ENCODE results near the gene ZNF428. TPM values are rescaled to one million over a fixed set of nuclear protein-coding genes. Genes with fewer than 3 reads are reported as not detected.

ZNF428 gene
- total RNA-seq, 1 donor from 2014 or later, result 53.4 TPM

DNA sequence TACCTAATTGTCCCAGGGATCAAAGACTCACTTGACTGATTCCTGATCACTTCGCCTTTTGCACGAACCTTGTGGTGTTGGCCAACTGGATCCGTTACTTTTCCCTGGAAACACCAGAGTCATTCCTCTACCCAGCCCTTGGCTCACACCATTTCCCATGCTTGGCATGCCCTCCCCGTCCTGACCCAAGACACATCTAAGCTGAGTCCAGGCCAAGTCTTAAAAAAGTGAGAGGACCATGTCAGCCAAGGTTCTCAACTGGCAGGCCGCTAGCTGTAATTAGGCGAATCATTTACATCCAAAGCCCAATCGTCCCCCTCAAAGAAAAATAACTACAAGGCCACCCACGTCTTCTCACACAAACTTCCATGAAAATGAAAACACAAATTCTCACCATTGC, 39.1 kb upstream of the ZNF428 start:
- peaks cover 64% of the 10 kb centered on the region for H3K36me3 ChIP-seq (ENCODE audit: insufficient read depth, low read length)
- no peaks in the 10 kb centered on the region for H3K9me3 Mint-ChIP-seq (ENCODE audit: unreplicated experiment)
- FAIRE-seq, result no peak

DNA sequence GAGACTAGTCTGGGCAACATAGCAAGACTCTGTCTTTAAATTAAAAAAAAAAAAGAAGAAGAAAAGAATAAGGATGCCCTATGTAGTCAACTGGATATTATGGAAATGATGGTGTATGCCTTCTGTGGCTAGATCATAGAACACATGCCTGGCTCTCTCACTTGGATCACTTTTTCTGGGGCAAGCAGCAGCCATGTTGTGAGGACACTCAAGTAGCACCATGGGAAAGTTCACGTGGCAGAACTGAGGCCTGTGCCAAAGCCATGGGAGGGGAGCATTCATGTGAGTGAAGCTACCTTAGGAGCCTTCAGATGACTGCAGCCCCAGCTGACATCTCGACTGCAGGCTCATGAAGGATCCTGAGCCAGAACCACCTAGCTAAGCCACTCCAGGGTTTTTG, 38.6 kb upstream of the ZNF428 start:
- Histone ChIP-seq H3K9me3 (ENCODE audit: insufficient read depth, low read depth, low read length) (no peaks in the 10 kb centered on the region), H3K27me3 (ENCODE audit: insufficient read depth, low read length) (no peaks in the 10 kb centered on the region), H3K4me3 (ENCODE audit: insufficient read depth, low read depth, low read length) (no peak overlapping the region), H3K27ac (ENCODE audit: low read depth, low read length) (no peak overlapping the region), H3K79me2 (ENCODE audit: insufficient read depth, low read length) (peaks cover 55% of the 10 kb centered on the region), H3K4me1 (ENCODE audit: insufficient read depth, low read length) (no peaks in the 10 kb centered on the region), H3K4me2 (ENCODE audit: low read length) (no peak overlapping the region), H4K20me1 (ENCODE audit: insufficient read depth, low read length) (peaks cover 83% of the 10 kb centered on the region), H3K9ac (ENCODE audit: low read length) (no peak overlapping the region), H2AFZ (ENCODE audit: low read depth, low read length) (no peak overlapping the region), H3K36me3 (ENCODE audit: insufficient read depth, low read length) (peaks cover 64% of the 10 kb centered on the region)
- TF ChIP-seq EZH2 (IDR thresholded peaks at IDR 0.05; ENCODE audit: insufficient read depth, low read length), result no peak
- TF ChIP-seq, protein P1, sequence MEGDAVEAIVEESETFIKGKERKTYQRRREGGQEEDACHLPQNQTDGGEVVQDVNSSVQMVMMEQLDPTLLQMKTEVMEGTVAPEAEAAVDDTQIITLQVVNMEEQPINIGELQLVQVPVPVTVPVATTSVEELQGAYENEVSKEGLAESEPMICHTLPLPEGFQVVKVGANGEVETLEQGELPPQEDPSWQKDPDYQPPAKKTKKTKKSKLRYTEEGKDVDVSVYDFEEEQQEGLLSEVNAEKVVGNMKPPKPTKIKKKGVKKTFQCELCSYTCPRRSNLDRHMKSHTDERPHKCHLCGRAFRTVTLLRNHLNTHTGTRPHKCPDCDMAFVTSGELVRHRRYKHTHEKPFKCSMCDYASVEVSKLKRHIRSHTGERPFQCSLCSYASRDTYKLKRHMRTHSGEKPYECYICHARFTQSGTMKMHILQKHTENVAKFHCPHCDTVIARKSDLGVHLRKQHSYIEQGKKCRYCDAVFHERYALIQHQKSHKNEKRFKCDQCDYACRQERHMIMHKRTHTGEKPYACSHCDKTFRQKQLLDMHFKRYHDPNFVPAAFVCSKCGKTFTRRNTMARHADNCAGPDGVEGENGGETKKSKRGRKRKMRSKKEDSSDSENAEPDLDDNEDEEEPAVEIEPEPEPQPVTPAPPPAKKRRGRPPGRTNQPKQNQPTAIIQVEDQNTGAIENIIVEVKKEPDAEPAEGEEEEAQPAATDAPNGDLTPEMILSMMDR (IDR thresholded peaks at IDR 0.05; ENCODE audit: insufficient read depth, low read depth, low read length), result no peak
- no peak overlapping the region for H3K4me3 Mint-ChIP-seq (ENCODE audit: unreplicated experiment)
- H3K36me3 Mint-ChIP-seq (ENCODE audit: low read depth, unreplicated experiment), result peaks cover 36% of the 10 kb centered on the region
- H3K27ac Mint-ChIP-seq (ENCODE audit: unreplicated experiment), result no peak overlapping the region
- FAIRE-seq (no peak), DNase-seq (ENCODE audit: low read depth) (no peak)
- no peaks in the 10 kb centered on the region for H3K9me3 Mint-ChIP-seq (ENCODE audit: unreplicated experiment)
- no peaks in the 10 kb centered on the region for H3K27me3 Mint-ChIP-seq (ENCODE audit: low read depth, unreplicated experiment)
- no peaks in the 10 kb centered on the region for H3K4me1 Mint-ChIP-seq (ENCODE audit: low read depth, unreplicated experiment)

More for the DNA sequence above, 39.1 kb upstream of the ZNF428 start:
- H4K20me1 ChIP-seq (ENCODE audit: insufficient read depth, low read length), result peaks cover 83% of the 10 kb centered on the region
- peaks cover 36% of the 10 kb centered on the region for H3K36me3 Mint-ChIP-seq (ENCODE audit: low read depth, unreplicated experiment)
- no peaks in the 10 kb centered on the region for H3K27me3 Mint-ChIP-seq (ENCODE audit: low read depth, unreplicated experiment)
- H3K4me1 ChIP-seq (ENCODE audit: insufficient read depth, low read length), result no peaks in the 10 kb centered on the region
- no peak overlapping the region for H3K4me3 Mint-ChIP-seq (ENCODE audit: unreplicated experiment)
- H3K4me3 ChIP-seq (ENCODE audit: insufficient read depth, low read depth, low read length), result no peak overlapping the region
- no peaks in the 10 kb centered on the region for H3K27me3 ChIP-seq (ENCODE audit: insufficient read depth, low read length)
- TF ChIP-seq, protein P1 (IDR thresholded peaks at IDR 0.05; ENCODE audit: insufficient read depth, low read depth, low read length), result no peak
- no peak for TF ChIP-seq EZH2 (IDR thresholded peaks at IDR 0.05; ENCODE audit: insufficient read depth, low read length)
- H3K79me2 ChIP-seq (ENCODE audit: insufficient read depth, low read length), result peaks cover 58% of the 10 kb centered on the region
- no peak overlapping the region for H3K4me2 ChIP-seq (ENCODE audit: low read length)
- no peak overlapping the region for H3K27ac ChIP-seq (ENCODE audit: low read depth, low read length)
- H3K27ac Mint-ChIP-seq (ENCODE audit: unreplicated experiment), result no peak overlapping the region
- no peaks in the 10 kb centered on the region for H3K9me3 ChIP-seq (ENCODE audit: insufficient read depth, low read depth, low read length)
- no peak overlapping the region for H3K9ac ChIP-seq (ENCODE audit: low read length)
- H2AFZ ChIP-seq (ENCODE audit: low read depth, low read length), result no peak overlapping the region
- H3K4me1 Mint-ChIP-seq (ENCODE audit: low read depth, unreplicated experiment), result no peaks in the 10 kb centered on the region
- no peak for DNase-seq (ENCODE audit: low read depth)

DNA sequence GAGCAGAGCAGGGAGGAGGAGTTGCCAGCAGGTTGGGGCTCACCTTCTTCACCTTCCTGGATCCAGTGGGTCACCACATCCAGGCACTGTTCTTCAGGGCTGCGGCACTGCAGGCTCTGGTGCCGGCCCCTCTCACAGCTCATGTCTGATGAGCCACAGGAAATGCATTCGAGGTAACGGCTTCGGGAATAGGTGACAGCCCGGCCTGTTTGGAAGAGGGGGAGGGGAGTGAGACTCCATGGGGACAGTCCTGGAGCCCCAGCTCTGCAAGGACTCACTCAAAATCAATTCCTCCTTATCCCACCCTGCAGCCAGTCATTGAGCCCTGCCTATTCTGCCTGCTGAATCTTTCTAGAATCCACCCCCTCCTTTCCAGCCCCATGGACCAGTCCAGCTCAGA, 37.0 kb upstream of the ZNF428 start:
- no peak overlapping the region for H3K4me3 ChIP-seq (ENCODE audit: insufficient read depth, low read depth, low read length)
- H3K79me2 ChIP-seq (ENCODE audit: insufficient read depth, low read length), result peaks cover 45% of the 10 kb centered on the region
- H3K27me3 ChIP-seq (ENCODE audit: insufficient read depth, low read length), result no peaks in the 10 kb centered on the region
- H3K4me3 Mint-ChIP-seq (ENCODE audit: unreplicated experiment), result no peak overlapping the region
- no peak for TF ChIP-seq EZH2 (IDR thresholded peaks at IDR 0.05; ENCODE audit: insufficient read depth, low read length)
- TF ChIP-seq, protein P1 (IDR thresholded peaks at IDR 0.05; ENCODE audit: insufficient read depth, low read depth, low read length), result no peak
- peaks cover 34% of the 10 kb centered on the region for H3K36me3 Mint-ChIP-seq (ENCODE audit: low read depth, unreplicated experiment)
- H3K27ac Mint-ChIP-seq (ENCODE audit: unreplicated experiment), result no peak overlapping the region
- H4K20me1 ChIP-seq (ENCODE audit: insufficient read depth, low read length), result peaks cover 85% of the 10 kb centered on the region
- no peak overlapping the region for H3K9ac ChIP-seq (ENCODE audit: low read length)
- H3K4me1 Mint-ChIP-seq (ENCODE audit: low read depth, unreplicated experiment), result no peaks in the 10 kb centered on the region
- H3K9me3 Mint-ChIP-seq (ENCODE audit: unreplicated experiment), result no peaks in the 10 kb centered on the region
- H3K4me1 ChIP-seq (ENCODE audit: insufficient read depth, low read length), result no peaks in the 10 kb centered on the region
- no peak for FAIRE-seq
- no peak overlapping the region for H3K27ac ChIP-seq (ENCODE audit: low read depth, low read length)
- DNase-seq (ENCODE audit: low read depth), result no peak
- H3K4me2 ChIP-seq (ENCODE audit: low read length), result no peak overlapping the region
- H3K36me3 ChIP-seq (ENCODE audit: insufficient read depth, low read length), result peaks cover 66% of the 10 kb centered on the region
- H3K9me3 ChIP-seq (ENCODE audit: insufficient read depth, low read depth, low read length), result no peaks in the 10 kb centered on the region
- no peak overlapping the region for H2AFZ ChIP-seq (ENCODE audit: low read depth, low read length)
- H3K27me3 Mint-ChIP-seq (ENCODE audit: low read depth, unreplicated experiment), result no peaks in the 10 kb centered on the region

Data from astrocyte (in vitro differentiated cells and primary cell).